GM21447 (cell line): ENCODE measurements around the gene KRT2.

ENCODE experiments used
- ATAC-seq: cut with Tn5 transposase; IDR thresholded peaks from one replicate; pipeline ENCODE4 v1.9.1; 2021; ENCODE audit not compliant: unreplicated experiment

The KRT2 gene

DNA sequence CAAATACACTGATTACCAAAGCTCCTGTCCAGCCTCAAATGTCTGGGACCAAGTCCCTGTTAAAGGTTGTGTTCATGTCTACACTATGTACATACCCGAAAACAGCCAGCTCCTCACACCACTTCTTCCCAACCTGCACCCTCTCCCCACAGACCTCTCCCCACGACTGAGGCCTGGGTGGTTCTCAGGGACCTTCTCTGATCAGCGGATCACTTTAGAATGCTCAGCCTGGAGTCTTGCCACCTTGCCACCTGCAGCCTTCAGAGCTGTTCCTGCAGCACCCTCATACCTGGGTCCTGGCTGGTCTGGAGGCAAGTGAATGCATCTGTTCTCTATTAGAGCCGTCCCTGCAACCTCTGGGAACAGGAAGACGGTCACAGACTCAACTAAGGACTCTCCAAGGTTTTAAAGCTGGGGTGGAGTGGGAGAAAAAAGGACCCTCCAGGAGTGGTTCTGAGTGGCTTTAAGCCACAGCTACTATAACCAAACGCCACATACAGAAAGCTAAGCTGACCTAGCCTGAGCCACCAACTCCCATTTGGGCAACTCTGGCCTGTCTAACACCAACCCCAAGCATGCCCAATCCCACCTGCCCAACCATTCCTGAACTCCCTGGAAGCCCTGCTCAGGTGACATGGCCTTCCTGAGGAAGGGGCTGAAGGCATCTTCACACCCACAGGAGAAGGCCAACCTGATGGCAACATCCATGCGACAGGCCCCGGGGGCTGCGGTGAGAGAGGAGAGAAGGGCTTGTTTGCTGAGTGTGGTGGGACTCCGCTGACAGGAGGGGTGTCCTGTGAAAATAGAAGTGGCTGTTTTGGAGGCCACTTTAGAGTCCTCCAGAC, 8.6 kb downstream of the KRT2 start:
- ATAC-seq = no peak

DNA sequence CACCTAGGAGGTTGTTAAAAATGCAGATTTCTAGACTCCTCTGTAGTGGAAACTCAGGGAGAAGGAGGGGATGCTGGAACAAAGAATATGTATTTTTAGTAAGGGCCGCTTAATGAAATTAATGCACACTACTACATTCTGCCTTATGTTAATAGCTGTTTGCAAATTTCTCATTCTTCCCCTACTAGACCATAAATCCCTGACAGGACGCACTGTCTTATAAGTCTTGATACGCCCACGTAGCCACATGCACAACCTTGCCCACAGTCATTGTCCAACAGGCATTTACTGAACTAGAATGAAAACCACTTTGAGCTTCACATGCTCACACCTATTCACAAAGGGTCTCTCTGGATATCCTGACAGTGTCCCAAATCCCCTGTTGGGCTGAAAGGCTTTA, 10.5 kb downstream of the KRT2 start:
- ATAC-seq = no peak

DNA sequence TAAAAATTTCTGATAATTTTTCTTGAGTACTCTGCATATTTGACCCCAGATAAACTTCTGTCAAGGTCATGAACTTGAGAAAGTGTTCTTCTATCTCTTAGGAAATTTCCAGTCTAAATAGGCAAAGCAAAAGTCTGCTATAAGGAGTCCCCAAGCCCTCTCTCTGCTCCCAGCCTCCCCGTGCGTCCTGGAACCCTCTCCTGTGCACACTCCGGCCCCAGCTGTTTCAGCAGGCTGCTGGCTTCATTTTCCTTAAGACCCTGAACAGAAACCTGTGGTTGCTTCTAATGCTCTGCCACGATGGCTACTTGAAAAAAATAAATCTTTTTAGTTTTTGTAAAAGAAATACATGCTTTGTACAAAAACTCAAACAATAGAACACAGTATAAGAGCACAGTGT, 14.7 kb downstream of the KRT2 start:
- ATAC-seq = no peak

DNA sequence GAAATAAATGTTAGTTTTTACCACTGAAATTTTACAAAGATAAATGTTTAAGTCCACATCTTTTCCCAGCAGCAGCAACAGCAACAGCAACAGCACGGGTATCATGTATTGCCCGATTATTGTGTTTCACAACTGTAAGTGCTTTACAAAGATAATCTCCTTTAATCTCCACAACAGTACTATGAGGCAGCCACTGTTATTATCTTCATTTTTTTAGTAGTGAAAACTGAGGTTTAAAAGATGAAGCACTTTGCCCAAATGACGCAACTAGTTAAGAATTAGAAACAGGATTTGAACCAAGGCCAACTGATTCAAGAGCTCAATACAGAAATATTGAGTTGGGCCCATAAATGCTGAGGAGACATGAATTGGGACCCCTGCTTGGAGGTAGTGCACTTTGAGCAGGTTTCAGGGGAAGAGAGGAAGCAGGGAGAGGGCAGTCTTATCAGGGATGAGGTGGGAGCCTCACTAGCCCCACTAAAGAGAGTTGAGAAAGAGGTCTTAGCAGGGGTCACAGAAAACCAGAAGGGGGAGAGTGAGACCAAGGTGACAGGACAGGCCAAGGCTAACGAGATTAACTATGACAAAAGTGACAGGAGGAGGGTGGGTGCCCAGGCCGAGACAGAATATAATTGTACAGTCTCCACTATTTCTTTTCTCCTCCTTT, 15.3 kb downstream of the KRT2 start:
- no peak for ATAC-seq

DNA sequence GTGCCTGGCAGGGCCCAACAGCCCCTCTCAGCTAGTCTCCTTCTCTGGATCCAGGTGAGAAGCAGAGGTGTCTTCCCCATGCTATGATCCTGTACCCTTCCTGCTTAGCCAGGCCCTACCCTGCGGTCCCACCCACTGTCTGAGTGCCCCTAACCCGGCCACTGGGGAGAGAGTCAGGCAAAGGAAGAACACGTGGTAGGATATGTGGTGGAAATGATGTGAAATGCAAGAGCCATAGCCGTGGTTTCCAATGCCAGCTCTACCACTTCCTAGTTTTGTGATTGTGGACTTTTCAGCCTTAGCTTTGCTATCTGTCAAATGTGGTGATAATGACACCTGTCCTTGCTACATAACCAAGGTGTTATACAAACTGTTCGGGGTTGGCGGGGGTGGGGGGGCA, 15.8 kb downstream of the KRT2 start:
- no peak for ATAC-seq

DNA sequence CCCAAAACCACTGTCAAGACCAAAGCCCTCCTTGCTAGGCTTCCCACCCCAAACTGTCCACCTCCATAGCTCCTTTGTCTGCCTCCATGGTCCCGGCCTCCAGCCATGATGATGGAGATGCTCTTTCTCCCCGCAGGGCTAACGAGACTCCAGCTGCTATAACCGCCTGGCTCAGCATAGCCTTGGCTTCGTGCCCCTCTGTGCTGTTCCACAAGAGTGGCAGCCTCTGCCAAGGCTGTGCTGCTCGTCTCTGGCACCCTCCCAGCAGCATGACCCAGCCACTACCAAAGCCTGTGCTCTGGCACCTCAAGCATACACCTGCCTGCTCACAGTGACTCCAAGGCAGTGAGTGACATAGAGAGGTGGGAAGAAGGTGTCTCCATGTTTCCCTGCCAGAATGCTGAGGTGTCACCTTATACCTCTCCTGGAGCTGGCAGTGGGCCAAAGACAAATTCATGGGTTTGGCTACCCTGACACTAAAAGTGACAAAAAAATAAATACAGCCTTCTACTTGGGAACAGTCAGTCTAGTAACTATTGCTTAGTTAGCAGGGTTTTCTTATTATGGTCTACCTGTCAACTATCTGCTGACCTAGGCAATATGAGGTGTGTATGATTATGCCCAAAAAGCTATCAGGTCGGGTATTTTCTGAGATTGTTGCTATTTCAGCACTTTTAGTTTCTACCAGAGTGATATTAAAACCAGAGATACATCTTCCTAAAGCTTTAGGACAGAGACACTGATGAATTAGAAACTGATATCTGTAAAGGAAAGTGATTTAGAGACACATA, 17.6 kb downstream of the KRT2 start:
- no peak for ATAC-seq

DNA sequence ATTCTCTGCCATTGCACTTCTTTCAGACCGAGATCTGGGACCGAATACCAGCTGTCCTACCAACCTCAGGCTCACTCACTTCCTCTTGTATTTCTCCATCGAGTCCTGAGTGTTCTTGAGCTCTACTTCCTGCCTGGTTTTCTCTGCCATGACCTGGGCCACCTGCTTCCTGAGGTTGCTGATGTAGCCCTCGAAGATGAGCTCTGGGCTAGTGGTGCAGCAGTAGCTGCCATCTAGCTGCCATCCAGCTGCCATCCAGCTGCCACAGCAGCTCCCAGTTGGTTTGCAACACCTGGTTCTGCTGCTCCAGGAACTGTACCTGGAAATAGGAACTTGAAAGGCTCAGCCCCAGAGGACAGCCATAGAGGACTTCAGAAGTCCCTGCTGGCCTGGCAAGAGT, 18.6 kb downstream of the KRT2 start:
- ATAC-seq = no peak

DNA sequence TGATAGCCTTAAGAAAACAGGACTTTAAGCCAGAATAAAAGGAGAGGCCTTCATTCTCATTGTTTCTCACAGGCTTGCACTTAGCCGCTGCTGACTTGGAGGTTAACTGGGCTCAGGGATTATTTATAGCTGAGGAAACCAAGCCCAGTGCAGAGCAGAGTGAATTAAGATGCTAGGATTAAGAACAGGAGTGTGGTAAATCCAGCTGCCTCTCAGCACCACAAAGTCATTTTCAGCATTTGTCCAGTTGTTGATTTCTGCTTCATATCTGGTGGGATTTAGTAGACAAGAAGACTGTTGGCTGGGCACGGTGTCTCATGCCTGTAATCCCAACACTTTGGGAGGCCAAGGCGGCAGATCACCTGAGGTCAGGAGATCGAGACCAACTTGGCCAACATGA, 19.4 kb downstream of the KRT2 start:
- ATAC-seq = no peak

DNA sequence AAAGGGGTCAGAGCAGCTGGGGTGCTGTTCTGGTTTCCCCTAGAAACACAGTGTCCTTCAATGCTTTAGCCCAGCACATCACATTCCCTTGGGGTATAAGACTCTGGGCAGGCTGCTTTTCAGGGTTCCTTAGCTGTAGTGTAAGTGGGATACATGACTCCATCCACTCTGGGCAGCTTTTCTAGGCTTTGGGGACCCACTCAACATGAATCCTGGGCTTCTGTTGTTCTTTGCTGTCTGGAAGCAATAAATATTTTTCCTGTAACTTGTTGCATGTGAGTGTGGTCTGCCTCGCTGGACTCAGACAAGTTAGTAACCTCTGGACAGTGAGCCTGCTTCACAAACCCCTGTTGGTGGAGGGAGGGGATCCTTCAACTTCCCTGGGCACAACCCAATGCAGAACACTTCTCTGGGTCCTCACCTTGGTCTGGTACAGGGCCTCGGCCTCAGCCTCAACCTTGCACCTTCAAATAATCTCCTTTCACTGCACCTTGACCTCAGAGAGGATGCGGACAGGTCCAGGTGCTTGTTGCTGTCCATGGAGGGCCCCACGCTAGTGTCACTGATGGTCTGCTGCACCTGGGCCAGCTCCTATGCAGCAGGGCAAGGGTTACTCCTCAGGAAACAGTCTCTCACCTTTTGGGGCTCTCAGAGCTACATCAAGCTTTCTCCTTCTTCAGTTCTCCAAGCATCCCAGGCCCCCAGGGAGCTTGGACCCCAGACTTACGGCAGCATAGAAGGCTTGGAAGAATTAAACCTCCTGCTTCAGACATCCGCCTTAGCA, 20.1 kb downstream of the KRT2 start:
- no peak for ATAC-seq

DNA sequence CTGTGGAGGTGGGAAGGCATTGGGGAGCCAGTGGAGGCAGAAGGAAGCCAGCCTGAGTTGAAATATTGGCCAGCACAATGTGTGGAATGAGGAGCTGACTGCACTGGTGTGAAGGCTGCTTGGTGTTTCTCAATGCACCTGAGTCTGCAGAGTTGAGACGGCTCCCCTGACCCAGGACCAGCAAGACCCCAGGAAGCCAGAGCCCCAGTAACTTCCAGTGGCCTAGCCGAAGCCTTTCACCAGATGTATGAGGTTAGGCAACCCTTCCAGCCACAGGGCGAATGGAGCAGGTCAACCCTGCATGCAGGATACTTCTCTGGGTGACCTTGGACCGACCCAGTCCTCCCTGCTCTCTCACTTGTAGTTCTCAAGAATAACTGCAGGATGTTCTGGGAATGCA, 20.7 kb downstream of the KRT2 start:
- ATAC-seq = no peak

DNA sequence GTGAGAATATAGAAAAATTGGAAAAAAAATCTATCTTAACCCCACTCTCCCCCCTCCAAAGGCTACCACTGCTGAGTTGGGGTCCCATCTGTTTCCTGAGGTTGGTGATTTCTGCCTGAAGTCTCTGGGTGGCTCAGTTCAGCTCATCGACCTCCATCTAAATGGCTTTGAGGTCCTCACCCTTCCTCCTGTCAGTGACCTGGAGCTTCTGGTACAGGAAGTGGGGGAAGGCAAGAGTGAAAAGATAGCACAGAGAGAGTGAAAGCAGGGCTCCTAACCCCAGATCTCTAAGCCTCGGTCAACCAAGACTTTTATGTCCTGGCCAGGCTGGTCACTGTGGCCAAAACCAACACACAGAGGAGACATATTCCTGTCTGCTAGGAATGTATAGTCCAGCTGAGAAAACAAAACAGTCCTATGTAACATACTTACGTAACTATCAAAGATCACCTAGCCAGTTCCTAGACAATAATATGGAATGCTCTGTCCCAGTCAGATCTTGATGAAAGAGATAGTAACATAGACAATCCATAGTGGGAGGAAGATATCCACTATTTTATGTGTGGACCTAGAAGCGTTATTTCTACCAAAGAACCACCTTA, 21.3 kb downstream of the KRT2 start:
- no peak for ATAC-seq

DNA sequence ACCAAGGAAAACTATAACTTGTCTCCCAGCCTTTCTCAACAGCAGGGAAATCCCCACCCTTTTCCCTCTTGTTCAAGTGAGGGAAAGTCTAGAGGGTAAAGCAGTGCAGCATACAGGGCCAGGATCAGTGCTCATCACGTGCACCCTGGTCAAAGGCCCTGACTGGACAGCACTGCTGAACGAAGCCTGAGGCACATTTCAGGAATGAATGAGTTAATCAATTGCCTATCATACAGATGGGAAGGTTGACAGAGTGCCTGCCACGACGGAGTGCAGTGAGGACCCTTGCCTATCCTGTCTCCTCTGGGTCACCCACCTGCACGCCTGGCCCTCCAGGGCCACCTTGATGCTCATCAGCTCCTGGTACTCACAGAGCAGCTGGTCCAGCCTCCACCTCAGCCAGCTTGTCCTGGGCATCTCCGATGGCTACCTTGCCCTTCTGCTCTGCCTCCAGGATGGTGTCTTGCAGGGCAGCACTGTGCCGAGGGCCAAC, 22.0 kb downstream of the KRT2 start:
- no peak for ATAC-seq

DNA sequence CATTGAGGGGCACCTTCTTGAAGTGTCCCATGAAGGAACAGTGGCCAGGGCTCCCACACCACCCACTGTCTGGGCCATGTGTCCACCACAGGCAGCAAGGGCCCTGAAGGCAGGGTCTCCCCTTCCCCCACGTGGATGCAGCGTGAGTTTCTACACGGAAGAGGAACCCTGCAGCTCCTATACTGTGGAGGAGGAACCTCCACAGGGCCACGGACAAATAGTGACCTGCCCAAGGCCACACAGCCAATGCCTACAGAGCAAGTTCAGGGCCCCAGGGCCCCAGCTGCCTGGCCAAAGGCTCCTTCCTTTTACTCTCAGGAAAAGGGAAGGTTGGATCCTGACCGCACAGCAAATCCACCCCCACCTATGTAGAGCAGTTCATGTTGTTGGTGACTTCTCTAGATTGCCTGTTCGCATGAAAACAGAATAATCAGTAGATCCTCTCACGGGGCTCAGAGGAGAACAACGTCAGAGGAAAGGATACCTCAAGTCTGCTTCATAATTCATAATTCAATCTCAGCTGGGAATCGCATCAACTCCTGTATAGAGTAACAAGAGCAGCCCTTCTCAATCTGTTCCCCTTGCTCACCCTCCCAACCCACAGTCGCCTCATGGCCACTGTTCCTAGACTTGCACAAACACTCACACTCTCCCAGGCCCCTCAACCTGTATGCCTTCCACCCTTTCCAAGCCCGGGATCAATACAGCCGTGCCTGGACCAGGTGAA, 22.6 kb downstream of the KRT2 start:
- ATAC-seq = no peak

DNA sequence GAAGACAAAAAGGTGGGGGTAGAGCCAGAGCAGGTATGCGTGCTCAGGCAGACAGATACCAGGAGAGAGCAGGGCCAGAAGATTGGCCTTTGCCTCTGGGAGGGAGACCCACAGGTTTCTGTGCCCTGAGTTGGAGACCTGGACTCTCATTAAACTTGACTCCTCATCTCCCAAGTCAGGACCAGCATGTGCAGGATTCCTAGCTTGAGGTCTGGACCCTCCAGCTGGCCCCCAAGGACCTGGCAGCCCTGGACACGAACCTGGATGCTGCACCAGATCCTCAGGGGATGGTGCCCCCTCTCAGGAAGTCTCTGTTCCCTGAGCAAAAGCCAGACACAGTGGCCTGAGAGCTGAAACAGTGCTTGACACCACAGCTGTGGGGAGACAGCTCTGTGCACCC, 23.2 kb downstream of the KRT2 start:
- ATAC-seq = no peak

DNA sequence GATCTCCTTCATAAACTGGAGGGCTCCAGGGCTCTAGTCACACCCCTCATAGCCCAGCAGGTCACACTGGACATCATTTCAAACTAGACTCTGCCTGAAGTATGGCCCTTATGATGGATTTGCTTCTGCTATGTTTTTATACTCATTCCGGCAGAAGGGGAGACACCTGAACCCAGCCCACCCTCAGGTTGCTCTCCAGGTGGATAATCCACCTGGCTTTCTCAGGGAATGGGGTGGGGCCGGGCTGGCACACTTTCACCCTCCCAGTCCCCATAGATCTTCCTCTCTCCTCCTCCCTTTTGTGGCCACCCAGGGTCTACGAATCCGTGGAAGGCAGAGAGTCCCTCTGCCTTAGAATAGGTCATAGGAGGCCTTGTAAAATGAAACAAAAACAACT, 23.9 kb downstream of the KRT2 start:
- no peak for ATAC-seq

DNA sequence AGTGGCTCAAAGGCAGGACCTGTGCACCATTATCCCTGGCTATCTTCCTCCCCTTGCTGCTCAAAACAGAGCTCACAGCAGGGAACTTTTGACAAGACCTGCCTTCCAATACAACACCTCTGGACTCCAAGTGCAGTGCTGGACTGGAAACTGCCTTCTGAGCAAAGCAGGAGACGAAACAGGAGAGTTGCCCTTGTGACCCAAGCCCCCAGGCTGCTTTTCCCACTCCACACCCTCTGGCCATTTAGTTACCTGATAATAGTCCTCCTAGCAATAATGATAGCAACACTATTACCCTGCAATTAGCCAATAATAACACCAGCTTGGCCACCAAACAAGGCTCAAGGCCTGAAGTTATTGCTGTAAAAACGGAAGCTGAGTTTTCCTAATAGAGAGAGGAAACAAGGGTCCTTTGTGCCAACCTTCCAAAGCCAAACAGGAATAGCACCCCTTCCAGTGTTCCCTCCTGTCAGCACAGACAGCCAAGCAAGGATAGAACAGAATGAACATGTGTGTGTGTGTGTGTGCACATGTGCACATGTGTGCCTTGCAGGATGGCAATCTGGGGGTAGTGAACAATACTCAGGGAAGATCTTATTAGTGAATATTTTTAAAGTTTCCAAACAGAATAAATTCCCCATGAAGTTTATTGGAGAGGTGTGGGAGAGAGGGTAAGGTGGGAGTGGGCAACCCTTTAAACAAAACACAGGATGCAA, 24.5 kb downstream of the KRT2 start:
- no peak for ATAC-seq

DNA sequence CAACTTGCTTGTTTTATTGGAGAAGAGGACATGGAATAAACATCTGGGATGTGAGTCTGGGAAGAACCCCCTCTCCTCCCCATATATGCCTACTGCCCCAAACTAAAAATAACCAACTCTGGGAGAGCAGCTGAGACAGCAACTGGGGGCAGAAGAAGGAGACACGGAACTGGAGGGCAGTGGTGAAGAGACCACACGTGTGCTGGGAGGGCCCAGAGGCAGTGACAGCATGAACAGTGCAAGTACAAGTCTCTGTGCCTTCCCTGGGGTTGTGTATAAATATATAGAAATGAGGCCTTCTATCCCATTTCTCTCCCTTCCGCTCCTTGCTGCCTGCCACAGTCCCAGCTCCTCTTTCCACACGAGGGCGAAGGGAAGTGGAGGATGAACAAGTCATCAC, 29.7 kb downstream of the KRT2 start:
- ATAC-seq = no peak

DNA sequence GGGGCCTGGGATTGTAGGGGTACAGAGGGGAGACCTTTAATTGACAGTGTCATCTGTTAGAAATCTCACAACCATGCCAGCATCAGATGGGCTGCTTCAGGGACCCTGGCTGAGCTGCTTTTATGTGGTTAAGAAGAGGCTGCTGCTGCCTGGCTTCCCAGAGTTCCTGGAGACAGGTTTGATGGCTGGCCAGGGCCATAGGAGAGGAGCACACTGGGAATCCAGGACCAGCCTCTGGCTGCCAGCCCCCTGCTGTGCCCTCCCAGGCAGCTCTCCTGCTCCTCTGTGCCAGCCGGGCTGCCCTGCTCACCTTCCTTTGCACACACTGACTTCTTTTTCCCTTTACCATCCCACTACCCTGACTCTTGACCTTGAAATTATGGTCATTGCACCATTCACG, 33.1 kb downstream of the KRT2 start:
- no peak for ATAC-seq

DNA sequence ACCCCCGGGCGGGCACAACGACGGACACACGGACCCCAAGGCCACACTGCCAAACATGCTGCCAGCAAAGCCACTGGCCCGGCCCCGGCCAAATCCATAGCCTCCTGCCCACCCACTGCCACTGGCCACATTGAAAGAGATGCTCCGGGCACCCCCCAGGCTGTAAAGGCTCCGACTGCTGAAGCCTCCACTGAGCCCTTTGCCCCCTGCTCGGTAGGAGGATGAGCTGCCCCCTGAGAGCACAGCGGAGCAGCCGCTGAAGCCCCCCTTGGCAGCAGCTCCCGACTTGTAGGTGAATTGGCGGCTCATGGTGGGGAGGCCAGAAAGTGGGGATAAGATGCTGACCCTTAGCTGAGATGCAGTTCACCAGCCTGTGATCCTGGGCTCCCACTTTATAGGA, 33.8 kb downstream of the KRT2 start, which contains the start of gene KRT73:
KRT73 (minus strand) TSS at position 344 of the 400 bp plus-strand sequence; CDS start at position 309, 35 bp downstream.
- ATAC-seq = no peak
